Tibial nerve (tissue), 4 donors: ENCODE measurements around the gene IPO9. TPM values are rescaled to one million over a fixed set of nuclear protein-coding genes. Genes with fewer than 3 reads are reported as not detected.

Source experiments
- DNase-seq, 2 donors: peaks; one replicate each; pipeline ENCODE4 v3.0.0-alpha.2; 2019; ENCODE audit warnings: low spot score in 2 of 2
- H3K27ac ChIP-seq, 4 donors: fragments of 200-600 bp; sonication (generic) in 3 of 4; one replicate each; pipeline ENCODE4 v1.5.1; 2017 to 2019; ENCODE audit warnings: mild to moderate bottlenecking in 1 of 4
- H3K27me3 ChIP-seq, 2 donors: fragments of 200-600 bp; sonication (generic) in 1 of 2; one replicate each; pipeline versions ENCODE4 v1.5.1 to v1.6.0; 2017 to 2019
- H3K36me3 ChIP-seq, 3 donors: fragments of 200-600 bp; sonication (generic); one replicate each; pipeline ENCODE4 v1.5.1; 2018 to 2019
- H3K4me1 ChIP-seq, 4 donors: fragments of 200-600 bp; sonication (generic) in 3 of 4; one replicate each; pipeline ENCODE4 v1.5.1; 2017 to 2019
- H3K4me3 ChIP-seq, 4 donors: fragments of 200-600 bp; sonication (generic) in 3 of 4; one replicate each; pipeline ENCODE4 v1.5.1; 2017 to 2019; ENCODE audit warnings: mild to moderate bottlenecking in 1 of 4, moderate library complexity in 1 of 4
- H3K9me3 ChIP-seq, 4 donors: fragments of 200-600 bp; sonication (generic) in 3 of 4; one replicate each; pipeline ENCODE4 v1.5.1; 2017 to 2019
- EP300 ChIP-seq, 2 donors: sonication (generic); formaldehyde crosslinking; IDR thresholded peaks; one replicate each; pipeline ENCODE4 v1.6.1; 2017; ENCODE audit warnings: antibody characterized with exemption in 2 of 2, mild to moderate bottlenecking in 1 of 2
- POLR2A ChIP-seq, 2 donors: fragments of 450-650 bp; IDR thresholded peaks; one replicate each; pipeline ENCODE4 v1.6.1; 2017; ENCODE audit warnings: antibody characterized with exemption in 2 of 2, mild to moderate bottlenecking in 2 of 2, moderate library complexity in 2 of 2
- WGBS, 2 donors: methylation state at CpG; one replicate each; pipeline ENCODE4 v1.1.5; 2018; 5-methylcytosine and 5-hydroxymethylcytosine counted together
- total RNA-seq, 4 donors: library from RNA; depleted of rRNA; stranded (reverse); fragments of >200 nt; gene quantifications; one replicate each; pipeline ENCODE4 v1.1.0, GENCODE V29; 2016
- TF ChIP-seq, protein P1 (sequence below), 5 experiments: fragments of 200-600 bp in 3 of 5; fragments of 450-650 bp in 2 of 5; sonication (generic) in 3 of 5; IDR thresholded peaks; one replicate each; pipeline ENCODE4 v1.5.1; 2016 to 2019; ENCODE audit warnings: antibody characterized with exemption in 5 of 5, mild to moderate bottlenecking in 3 of 5, moderate library complexity in 2 of 5

IPO9 gene
- total RNA-seq, 4 donors from 2014 or later: 13.3 to 22.1 (median 15.3) TPM

DNA sequence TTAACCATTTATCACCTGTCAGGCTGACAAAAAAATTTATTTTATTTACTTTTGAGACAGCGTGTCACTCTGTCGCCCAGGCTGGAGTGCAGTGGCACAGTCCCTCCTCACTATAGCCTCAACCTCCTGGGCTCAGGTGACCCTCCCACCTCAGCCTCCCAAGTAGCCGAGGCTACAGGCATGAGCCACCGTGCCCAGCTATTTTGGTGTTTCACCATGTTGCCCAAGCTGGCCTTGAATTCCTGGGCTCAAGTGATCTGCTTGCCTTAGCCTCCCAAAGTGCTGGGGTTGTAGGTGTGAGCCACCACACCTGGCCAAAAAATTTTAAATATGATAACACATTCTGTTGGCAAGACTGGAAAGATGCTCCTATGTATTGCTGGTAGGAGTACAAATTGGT, 11.1 kb downstream of the IPO9 start:
- TF ChIP-seq EP300 (IDR thresholded peaks at IDR 0.05) (no peak), POLR2A (IDR thresholded peaks at IDR 0.05) (no peak)
- TF ChIP-seq, protein P1, sequence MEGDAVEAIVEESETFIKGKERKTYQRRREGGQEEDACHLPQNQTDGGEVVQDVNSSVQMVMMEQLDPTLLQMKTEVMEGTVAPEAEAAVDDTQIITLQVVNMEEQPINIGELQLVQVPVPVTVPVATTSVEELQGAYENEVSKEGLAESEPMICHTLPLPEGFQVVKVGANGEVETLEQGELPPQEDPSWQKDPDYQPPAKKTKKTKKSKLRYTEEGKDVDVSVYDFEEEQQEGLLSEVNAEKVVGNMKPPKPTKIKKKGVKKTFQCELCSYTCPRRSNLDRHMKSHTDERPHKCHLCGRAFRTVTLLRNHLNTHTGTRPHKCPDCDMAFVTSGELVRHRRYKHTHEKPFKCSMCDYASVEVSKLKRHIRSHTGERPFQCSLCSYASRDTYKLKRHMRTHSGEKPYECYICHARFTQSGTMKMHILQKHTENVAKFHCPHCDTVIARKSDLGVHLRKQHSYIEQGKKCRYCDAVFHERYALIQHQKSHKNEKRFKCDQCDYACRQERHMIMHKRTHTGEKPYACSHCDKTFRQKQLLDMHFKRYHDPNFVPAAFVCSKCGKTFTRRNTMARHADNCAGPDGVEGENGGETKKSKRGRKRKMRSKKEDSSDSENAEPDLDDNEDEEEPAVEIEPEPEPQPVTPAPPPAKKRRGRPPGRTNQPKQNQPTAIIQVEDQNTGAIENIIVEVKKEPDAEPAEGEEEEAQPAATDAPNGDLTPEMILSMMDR (IDR thresholded peaks at IDR 0.05): no peak
- Histone ChIP-seq H3K36me3 (peaks cover 0 to 15% (median 0%) of the 10 kb centered on the region in 3 donors), H3K27ac (no peak overlapping the region), H3K27me3 (no peaks in the 10 kb centered on the region), H3K4me1 (peaks cover 0 to 8% (median 0%) of the 10 kb centered on the region in 4 donors), H3K4me3 (no peak overlapping the region), H3K9me3 (no peaks in the 10 kb centered on the region)
- no peak for DNase-seq
- WGBS, 2 donors: 98 to 99% methylated on average over 4 of the region's 4 CpGs

DNA sequence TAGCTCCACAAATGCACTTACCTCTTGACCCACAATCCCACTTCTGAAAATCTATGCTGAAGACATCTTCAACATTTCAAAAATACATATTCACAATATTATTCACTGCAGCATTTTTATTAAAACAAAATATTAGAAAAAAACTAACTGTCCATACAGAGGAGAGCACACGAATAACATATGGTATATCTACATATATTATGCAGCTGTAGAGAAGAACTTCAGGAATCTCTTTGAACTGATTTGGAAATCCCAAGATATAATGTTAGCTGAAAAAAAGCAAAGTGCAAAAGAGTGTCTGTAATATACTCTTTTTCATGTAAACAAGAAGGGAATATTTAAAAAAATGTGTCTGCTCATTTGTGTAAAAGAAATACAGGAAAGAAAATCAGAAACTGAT, 11.5 kb downstream of the IPO9 start:
- WGBS, 2 donors: 81 to 84% methylated on average over 1 of the region's 1 CpG
- no peaks in the 10 kb centered on the region for H3K27me3 ChIP-seq
- H3K4me1 ChIP-seq: peaks cover 0 to 8% (median under 1%) of the 10 kb centered on the region in 4 donors
- H3K9me3 ChIP-seq: no peaks in the 10 kb centered on the region
- no peak overlapping the region for H3K4me3 ChIP-seq
- H3K36me3 ChIP-seq: peaks cover 0 to 15% (median 0%) of the 10 kb centered on the region in 3 donors
- TF ChIP-seq POLR2A (IDR thresholded peaks at IDR 0.05): no peak
- no peak for TF ChIP-seq EP300 (IDR thresholded peaks at IDR 0.05)
- TF ChIP-seq, protein P1 (IDR thresholded peaks at IDR 0.05): no peak
- no peak for DNase-seq
- no peak overlapping the region for H3K27ac ChIP-seq

DNA sequence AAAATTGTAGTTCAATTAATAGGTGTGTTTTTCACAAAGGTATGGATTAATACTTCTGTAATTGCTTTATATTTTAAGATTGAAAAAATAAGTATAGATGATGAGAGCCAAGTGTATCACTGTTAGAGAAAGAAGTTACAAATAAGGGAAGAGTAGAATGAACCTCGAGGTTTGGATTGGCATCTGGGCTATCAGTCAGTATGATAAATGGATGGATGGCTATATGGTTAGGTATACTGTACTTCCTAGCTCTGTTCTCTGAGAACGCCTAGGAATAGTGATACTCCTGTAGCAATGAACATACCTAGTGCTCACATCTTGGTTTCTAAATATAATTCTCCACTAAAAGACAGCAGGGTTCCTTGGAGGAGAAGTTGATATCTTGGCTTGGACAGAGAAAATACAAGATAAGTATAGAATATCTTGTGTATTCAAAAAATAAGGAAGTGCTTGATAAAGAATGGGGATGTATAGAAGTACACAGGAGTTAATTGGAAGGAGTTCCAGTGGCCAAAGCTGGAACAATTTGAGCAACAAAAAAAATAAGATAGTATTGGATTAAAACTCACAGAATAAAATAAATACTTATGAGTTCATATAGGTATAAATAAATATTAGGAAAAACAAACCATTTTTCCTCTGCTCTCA, 12.4 kb downstream of the IPO9 start:
- no peak overlapping the region for H3K4me3 ChIP-seq
- TF ChIP-seq, protein P1 (IDR thresholded peaks at IDR 0.05): no peak
- TF ChIP-seq EP300 (IDR thresholded peaks at IDR 0.05) (no peak), POLR2A (IDR thresholded peaks at IDR 0.05) (no peak)
- no peak overlapping the region for H3K27ac ChIP-seq
- peaks cover 0 to 8% (median 2%) of the 10 kb centered on the region in 4 donors for H3K4me1 ChIP-seq
- no peaks in the 10 kb centered on the region for H3K9me3 ChIP-seq
- H3K36me3 ChIP-seq: peaks cover 0 to 12% (median 0%) of the 10 kb centered on the region in 3 donors
- H3K27me3 ChIP-seq: no peaks in the 10 kb centered on the region
- DNase-seq: no peak
- 93 to 95% methylated on average over 2 of the region's 2 CpGs for WGBS, 2 donors

DNA sequence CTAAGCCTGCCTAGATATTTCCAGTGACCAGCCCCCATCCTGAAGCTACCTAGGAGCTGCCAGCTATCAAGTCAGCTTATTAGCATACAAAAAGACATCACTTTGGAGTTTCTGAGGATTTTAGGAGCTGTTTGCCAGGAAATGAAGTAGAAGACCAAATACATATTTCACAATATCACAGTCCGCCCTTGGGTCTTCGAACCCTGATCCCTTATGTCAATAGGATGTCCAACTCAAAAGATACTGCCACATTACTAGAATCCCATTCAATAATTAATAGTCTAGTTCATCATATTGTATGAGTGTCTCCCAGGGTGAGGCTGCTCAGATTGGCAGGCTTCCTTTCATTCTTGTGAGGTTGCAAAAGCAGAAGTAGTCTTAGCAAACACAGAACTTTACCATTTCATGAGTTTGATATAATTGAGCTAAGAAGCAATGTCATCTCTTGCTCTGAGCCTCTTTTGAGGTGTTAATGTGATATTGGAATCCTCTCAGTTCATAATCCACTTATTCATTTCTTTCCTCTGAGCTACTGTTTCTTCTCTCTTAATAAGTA, 13.6 kb downstream of the IPO9 start:
- peaks cover 0 to 4% (median 0%) of the 10 kb centered on the region in 3 donors for H3K36me3 ChIP-seq
- WGBS, 2 donors: 94 to 96% methylated on average over 2 of the region's 2 CpGs

More for the DNA sequence above, 13.6 kb downstream of the IPO9 start:
- H3K27me3 ChIP-seq: no peaks in the 10 kb centered on the region
- H3K9me3 ChIP-seq: no peaks in the 10 kb centered on the region
- H3K4me3 ChIP-seq: no peak overlapping the region
- DNase-seq: no peak
- TF ChIP-seq, protein P1 (IDR thresholded peaks at IDR 0.05): no peak
- TF ChIP-seq POLR2A (IDR thresholded peaks at IDR 0.05) (no peak), EP300 (IDR thresholded peaks at IDR 0.05) (no peak)
- H3K4me1 ChIP-seq: peaks cover 0 to 12% (median 2%) of the 10 kb centered on the region in 4 donors
- no peak overlapping the region for H3K27ac ChIP-seq
